Mesenchymal stem cell (in vitro differentiated cells and primary cell): Measurements from ENCODE around the gene PNN.
"Not testable (repeated sequence)": the region's sequence is repeated elsewhere in the genome, so short reads cannot be mapped to it uniquely, and the experiment has no call there.

Experiments
- DNase-seq: peaks from one replicate; pipeline ENCODE4 v3.0.0-alpha.2; 2013
- H2AFZ ChIP-seq: one replicate; pipeline ENCODE4 v1.6.1; 2013; ENCODE audit warnings: low read depth, mild to moderate bottlenecking, control low read depth, inconsistent platforms, low read length, moderate library complexity
- H2AK5ac ChIP-seq: 2 replicates; pipeline ENCODE4 v1.6.1; 2013; ENCODE audit warnings: low read length, moderate library complexity, mild to moderate bottlenecking, inconsistent platforms; ENCODE audit not compliant: severe bottlenecking
- H2BK120ac ChIP-seq: one replicate; pipeline ENCODE4 v1.6.1; 2013; ENCODE audit warnings: low read depth, mild to moderate bottlenecking, inconsistent platforms, low read length, moderate library complexity
- H2BK12ac ChIP-seq, 2 experiments: one replicate each; pipeline ENCODE4 v1.6.1; 2013; ENCODE audit warnings: inconsistent platforms in 2 of 2, low read length in 2 of 2, mild to moderate bottlenecking in 2 of 2, moderate library complexity in 2 of 2, control low read depth in 1 of 2
- H2BK15ac ChIP-seq: one replicate; pipeline ENCODE4 v1.6.1; 2013; ENCODE audit warnings: mild to moderate bottlenecking, low read depth, inconsistent platforms; ENCODE audit not compliant: poor library complexity, severe bottlenecking
- H2BK5ac ChIP-seq: 2 replicates; pipeline ENCODE4 v1.6.1; 2013; ENCODE audit warnings: low read depth, mild to moderate bottlenecking, low read length, control low read depth, inconsistent platforms; ENCODE audit not compliant: poor library complexity, severe bottlenecking
- H3K14ac ChIP-seq, 2 experiments: one replicate each; pipeline ENCODE4 v1.6.1; 2013; ENCODE audit warnings: inconsistent platforms in 2 of 2, low read length in 2 of 2, control low read depth in 1 of 2, mild to moderate bottlenecking in 1 of 2, moderate library complexity in 1 of 2
- H3K18ac ChIP-seq, 2 experiments: one replicate each; pipeline ENCODE4 v1.6.1; 2013; ENCODE audit warnings: inconsistent platforms in 2 of 2, low read length in 2 of 2, control low read depth in 1 of 2, low read depth in 1 of 2, mild to moderate bottlenecking in 1 of 2
- H3K23ac ChIP-seq, 2 experiments: one replicate each; pipeline ENCODE4 v1.6.1; 2013; ENCODE audit warnings: inconsistent platforms in 2 of 2, low read length in 2 of 2, mild to moderate bottlenecking in 2 of 2, moderate library complexity in 2 of 2, control low read depth in 1 of 2
- H3K27ac ChIP-seq: 2 replicates; pipeline ENCODE4 v1.5.1; 2013; ENCODE audit warnings: mild to moderate bottlenecking, moderate library complexity, low read length, control low read depth, inconsistent platforms; ENCODE audit not compliant: poor library complexity, severe bottlenecking
- H3K27me3 ChIP-seq, 2 experiments: 2 replicates each; pipeline versions ENCODE4 v1.6.1 to v1.7.0; 2013; ENCODE audit warnings: low read length in 2 of 2, mild to moderate bottlenecking in 2 of 2, moderate library complexity in 2 of 2, control low read depth in 1 of 2, inconsistent platforms in 1 of 2; ENCODE audit not compliant: control insufficient read depth in 1 of 2, insufficient read depth in 1 of 2
- H3K36me3 ChIP-seq, 2 experiments: 2 replicates each; pipeline versions ENCODE4 v1.6.1 to v1.7.0; 2013; ENCODE audit warnings: low read length in 2 of 2, control low read depth in 1 of 2, inconsistent platforms in 1 of 2, low read depth in 1 of 2, mild to moderate bottlenecking in 1 of 2; ENCODE audit not compliant: insufficient read depth in 2 of 2, control insufficient read depth in 1 of 2
- H3K4ac ChIP-seq, 2 experiments: one replicate each; pipeline ENCODE4 v1.6.1; 2013; ENCODE audit warnings: inconsistent platforms in 2 of 2, low read length in 2 of 2, mild to moderate bottlenecking in 2 of 2, moderate library complexity in 2 of 2, control low read depth in 1 of 2, low read depth in 1 of 2
- H3K4me1 ChIP-seq: 2 replicates; pipeline ENCODE4 v1.6.1; 2013; ENCODE audit warnings: low read depth, low read length, control low read depth; ENCODE audit not compliant: control insufficient read depth, insufficient read depth
- H3K4me2 ChIP-seq: 2 replicates; pipeline ENCODE4 v1.6.1; 2013; ENCODE audit warnings: low read length, mild to moderate bottlenecking, inconsistent platforms; ENCODE audit not compliant: poor library complexity, severe bottlenecking
- H3K4me3 ChIP-seq, 2 experiments: 2 replicates each; pipeline versions ENCODE4 v1.5.1 to v1.7.0; 2013; ENCODE audit warnings: low read length in 2 of 2, mild to moderate bottlenecking in 2 of 2, control low read depth in 1 of 2, low read depth in 1 of 2; ENCODE audit not compliant: insufficient read depth in 1 of 2
- H3K79me1 ChIP-seq: replicated peaks from 2 replicates; pipeline ENCODE4 v1.6.1; 2013; ENCODE audit warnings: mild to moderate bottlenecking, control low read depth, low read length, inconsistent platforms; ENCODE audit not compliant: poor library complexity, severe bottlenecking
- H3K9ac ChIP-seq: 2 replicates; pipeline ENCODE4 v1.7.0; 2013; ENCODE audit warnings: mild to moderate bottlenecking, low read length, moderate library complexity
- H3K9me3 ChIP-seq: 2 replicates; pipeline ENCODE4 v1.7.0; 2013; ENCODE audit warnings: mild to moderate bottlenecking, low read length; ENCODE audit not compliant: control insufficient read depth
- H4K8ac ChIP-seq: one replicate; pipeline ENCODE4 v1.6.1; 2013; ENCODE audit warnings: inconsistent platforms, mild to moderate bottlenecking, low read length, moderate library complexity
- H4K91ac ChIP-seq: one replicate; pipeline ENCODE4 v1.6.1; 2013; ENCODE audit warnings: mild to moderate bottlenecking, low read length, inconsistent platforms
- WGBS: methylation state at CpG from one replicate; pipeline ENCODE4 v1.1.7; 2013; ENCODE audit warnings: mixed read lengths; 5-methylcytosine and 5-hydroxymethylcytosine counted together

The PNN gene

GRCh38 chr14:39181026-39181692, 6.1 kb downstream of the PNN start:
- no peak overlapping the region for H3K4me2 ChIP-seq
- no peaks in the 10 kb centered on the region for H3K27me3 ChIP-seq
- H3K9me3 ChIP-seq = no peaks in the 10 kb centered on the region
- H2BK120ac ChIP-seq = no peak overlapping the region
- H2AK5ac ChIP-seq = no peak overlapping the region
- H3K14ac ChIP-seq = no peak overlapping the region
- no peak overlapping the region for H2BK5ac ChIP-seq
- H2BK15ac ChIP-seq = no peak overlapping the region
- H2BK12ac ChIP-seq = no peak overlapping the region
- H3K4me3 ChIP-seq = no peak overlapping the region
- H4K8ac ChIP-seq = no peak overlapping the region
- H3K4ac ChIP-seq = no peak overlapping the region
- peaks cover 18% of the 10 kb centered on the region for H3K79me1 ChIP-seq
- DNase-seq = no peak
- H3K36me3 ChIP-seq = peaks cover 34 to 93% of the 10 kb centered on the region in 2 experiments
- H3K18ac ChIP-seq = no peak overlapping the region
- no peak overlapping the region for H3K23ac ChIP-seq
- H3K4me1 ChIP-seq = peaks cover 5% of the 10 kb centered on the region
- H4K91ac ChIP-seq = no peak overlapping the region
- no peak overlapping the region for H3K27ac ChIP-seq
- peak overlapping the region; percentile 17 for H3K9ac ChIP-seq
- no peak overlapping the region for H2AFZ ChIP-seq
- WGBS = 97% methylated on average over 7 of the region's 7 CpGs

- H3K4me2 ChIP-seq = no peak overlapping the region
- H3K23ac ChIP-seq = no peak overlapping the region
- no peak overlapping the region for H3K18ac ChIP-seq
- H3K4me1 ChIP-seq = peaks cover 5% of the 10 kb centered on the region
- no peak overlapping the region for H3K14ac ChIP-seq
- no peak overlapping the region for H2AFZ ChIP-seq
- H3K9me3 ChIP-seq = no peaks in the 10 kb centered on the region
- 97% methylated on average over 5 of the region's 5 CpGs for WGBS
- H3K27ac ChIP-seq = no peak overlapping the region
- no peak overlapping the region for H2BK120ac ChIP-seq
- H3K4ac ChIP-seq = no peak overlapping the region
- H3K79me1 ChIP-seq = peaks cover 18% of the 10 kb centered on the region
- H2BK15ac ChIP-seq = no peak overlapping the region
- H2BK12ac ChIP-seq = no peak overlapping the region
- no peak overlapping the region for H3K4me3 ChIP-seq
- no peak overlapping the region for H4K8ac ChIP-seq
- H3K27me3 ChIP-seq = no peaks in the 10 kb centered on the region
- no peak for DNase-seq
- no peak overlapping the region for H4K91ac ChIP-seq
- H3K36me3 ChIP-seq = peaks cover 34 to 88% of the 10 kb centered on the region in 2 experiments
- H3K9ac ChIP-seq = peak overlapping the region; percentile 17
- H2AK5ac ChIP-seq = no peak overlapping the region
- H2BK5ac ChIP-seq = no peak overlapping the region
Measured at GRCh38 chr14:39181693-39182047, 6.6 kb downstream of the PNN start.

GRCh38 chr14:39182770-39183684, 8.0 kb downstream of the PNN start:
- Histone ChIP-seq H2BK12ac (no peak overlapping the region), H3K27me3 (no peaks in the 10 kb centered on the region), H3K18ac (no peak overlapping the region), H3K9me3 (no peaks in the 10 kb centered on the region), H2AK5ac (no peak overlapping the region), H3K4me3 (no peak overlapping the region), H3K9ac (no peak overlapping the region), H2BK15ac (no peak overlapping the region), H3K36me3 (peaks cover 29 to 78% of the 10 kb centered on the region in 2 experiments), H3K4me2 (no peak overlapping the region), H3K27ac (no peak overlapping the region), H2AFZ (no peak overlapping the region), H3K79me1 (peaks cover 18% of the 10 kb centered on the region), H3K4me1 (peaks cover 1% of the 10 kb centered on the region), H3K4ac (no peak overlapping the region), H4K8ac (no peak overlapping the region), H4K91ac (no peak overlapping the region), H2BK5ac (no peak overlapping the region), H2BK120ac (no peak overlapping the region), H3K23ac (no peak overlapping the region), H3K14ac (no peak overlapping the region)
- no peak for DNase-seq
- 100% methylated on average over 1 of the region's 1 CpG for WGBS

- H3K4me1 ChIP-seq, H3K27ac ChIP-seq, H2BK5ac ChIP-seq, H2BK120ac ChIP-seq, H2BK12ac ChIP-seq, H2AFZ ChIP-seq, H4K8ac ChIP-seq, H3K9me3 ChIP-seq, H3K4ac ChIP-seq, DNase-seq, H3K14ac ChIP-seq, H3K4me3 ChIP-seq, H3K27me3 ChIP-seq, H3K23ac ChIP-seq, H3K9ac ChIP-seq, H2AK5ac ChIP-seq, H3K18ac ChIP-seq, H2BK15ac ChIP-seq, H3K4me2 ChIP-seq, H4K91ac ChIP-seq: not testable (repeated sequence)
- H3K79me1 ChIP-seq = peaks cover 13% of the 10 kb centered on the region
- 100% methylated on average over 4 of the region's 5 CpGs for WGBS
- H3K36me3 ChIP-seq = peaks cover 23 to 72% of the 10 kb centered on the region in 2 experiments
Measured at GRCh38 chr14:39183685-39184003, 8.6 kb downstream of the PNN start.
